Central memory CD4-positive, alpha-beta T cell (primary cell): Measurements from ENCODE around the gene ST3GAL3.
A peak's percentile ranks its signal among the peaks of the same experiment; 100 is the strongest.

ENCODE experiments used
- DNase-seq: peaks from one replicate; pipeline ENCODE4 v3.0.0; 2022
- total RNA-seq, 3 experiments: gene quantifications; one replicate each; lab custom pipeline; 2026; lab: John Stamatoyannopoulos, UW

Gene ST3GAL3, protein sequence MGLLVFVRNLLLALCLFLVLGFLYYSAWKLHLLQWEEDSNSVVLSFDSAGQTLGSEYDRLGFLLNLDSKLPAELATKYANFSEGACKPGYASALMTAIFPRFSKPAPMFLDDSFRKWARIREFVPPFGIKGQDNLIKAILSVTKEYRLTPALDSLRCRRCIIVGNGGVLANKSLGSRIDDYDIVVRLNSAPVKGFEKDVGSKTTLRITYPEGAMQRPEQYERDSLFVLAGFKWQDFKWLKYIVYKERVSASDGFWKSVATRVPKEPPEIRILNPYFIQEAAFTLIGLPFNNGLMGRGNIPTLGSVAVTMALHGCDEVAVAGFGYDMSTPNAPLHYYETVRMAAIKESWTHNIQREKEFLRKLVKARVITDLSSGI
- 2.3 to 14.3 (median 4.1) reads per million in 3 experiments for total RNA-seq

DNA sequence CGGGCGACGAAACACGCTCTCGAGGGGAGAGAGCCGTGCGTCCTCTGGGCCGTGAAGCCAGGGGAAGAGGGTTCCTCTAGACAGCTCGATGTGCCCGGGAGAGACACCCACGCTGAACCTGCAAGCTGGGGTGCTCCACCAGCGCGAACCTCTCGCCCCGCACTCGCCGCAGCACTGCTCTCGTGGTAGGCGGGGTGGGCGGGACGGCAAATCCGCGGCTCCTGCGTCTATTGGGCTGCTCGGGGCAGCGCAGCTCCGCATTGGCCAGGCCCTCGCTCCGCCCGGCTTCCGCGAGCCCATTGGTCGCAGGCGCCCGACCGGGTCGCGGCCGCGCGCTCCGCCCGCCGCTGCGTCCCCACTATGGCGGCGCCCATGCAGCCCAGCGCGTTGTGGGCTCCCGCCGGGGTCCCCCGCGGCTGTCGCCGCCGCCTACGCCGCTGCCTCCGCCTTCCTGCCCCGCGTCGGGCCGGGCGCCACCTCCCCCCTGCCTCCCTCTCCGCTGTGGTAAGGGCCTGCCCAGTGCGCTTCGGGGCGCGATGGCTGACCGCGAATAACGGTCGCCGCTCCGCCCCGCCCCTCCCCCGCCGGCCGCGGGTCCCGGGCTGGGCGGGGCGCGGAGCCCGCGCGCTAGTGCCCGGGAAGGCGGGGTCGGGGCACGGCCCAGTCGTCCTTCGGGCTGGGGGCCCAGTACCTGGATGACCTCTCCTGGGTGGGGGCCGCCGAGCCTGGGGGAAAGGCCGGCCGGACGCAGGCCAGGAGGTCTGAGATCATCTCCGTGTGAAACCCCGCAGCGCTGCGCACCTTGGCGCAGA is at the start of gene ST3GAL3:
Gene ST3GAL3, plus strand, starts transcription at position 347 of the 812 bp plus-strand sequence. CDS start 28,727 bp downstream, outside the sequence.
- DNase-seq = peak; percentile 89

DNA sequence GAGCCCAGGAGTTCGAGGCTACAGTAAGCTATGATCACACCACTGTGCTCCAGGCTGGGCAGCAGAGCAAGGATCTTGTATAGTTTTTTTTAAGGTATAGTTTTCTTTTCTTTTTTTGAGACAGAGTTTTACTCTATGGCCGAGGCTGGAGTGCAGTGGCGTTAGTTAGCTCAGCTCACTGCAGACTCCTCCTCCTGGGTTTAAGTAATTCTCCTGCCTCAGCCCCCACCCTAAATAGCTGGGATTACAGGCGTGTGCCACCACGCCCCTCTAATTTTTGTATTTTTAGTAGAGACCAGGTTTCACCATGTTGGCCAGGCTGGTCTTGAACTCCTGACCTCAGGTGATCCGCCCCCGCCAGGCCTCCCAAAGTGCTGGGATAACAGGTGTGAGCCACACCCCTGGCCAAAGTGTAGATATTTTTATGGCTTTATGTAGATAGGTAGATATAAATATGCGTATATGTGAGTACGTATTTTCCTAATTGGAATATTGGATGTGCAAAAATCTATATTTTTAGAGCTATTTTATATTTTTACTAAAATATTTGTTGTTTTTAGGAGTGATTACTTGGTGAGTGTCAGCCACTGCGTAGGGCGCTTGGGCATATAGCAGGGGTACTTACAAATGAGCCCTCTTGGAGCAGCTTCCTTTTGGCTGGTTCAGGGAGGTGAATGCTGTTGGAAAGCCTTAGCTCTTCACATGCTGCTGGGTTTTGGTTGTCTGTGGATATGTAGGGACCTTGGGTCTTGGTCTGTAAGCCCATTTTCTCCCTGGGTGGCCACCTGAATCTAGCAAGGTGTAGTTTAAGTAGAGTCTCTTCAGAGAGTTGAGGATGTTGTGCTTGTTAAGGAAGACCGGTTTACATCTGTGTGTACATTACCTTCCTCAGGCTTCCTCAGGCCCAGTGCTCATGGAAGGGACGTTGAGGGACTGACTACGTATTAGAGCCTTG is 47.8 kb upstream of the ST3GAL3 start:
- no peak for DNase-seq

DNA sequence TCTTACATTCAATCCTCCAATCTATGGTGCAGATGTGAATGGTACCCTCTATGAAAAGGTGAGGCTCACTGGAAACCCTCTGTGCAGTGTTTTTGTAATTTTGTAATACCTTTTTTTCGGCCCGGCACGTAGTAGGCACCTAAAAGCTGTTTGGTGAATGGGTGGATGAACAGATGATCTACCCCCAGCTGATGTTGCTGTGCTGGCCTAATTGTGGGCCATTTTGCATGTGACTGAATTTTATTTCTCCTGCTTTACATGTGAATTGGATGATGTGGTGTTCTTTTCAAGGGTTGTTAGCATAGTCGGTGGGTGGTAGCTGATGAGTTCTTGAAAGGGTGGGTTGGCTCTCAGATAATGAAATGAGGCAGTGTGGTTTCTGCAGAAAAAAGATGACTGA is 47.0 kb upstream of the ST3GAL3 start:
- no peak for DNase-seq

DNA sequence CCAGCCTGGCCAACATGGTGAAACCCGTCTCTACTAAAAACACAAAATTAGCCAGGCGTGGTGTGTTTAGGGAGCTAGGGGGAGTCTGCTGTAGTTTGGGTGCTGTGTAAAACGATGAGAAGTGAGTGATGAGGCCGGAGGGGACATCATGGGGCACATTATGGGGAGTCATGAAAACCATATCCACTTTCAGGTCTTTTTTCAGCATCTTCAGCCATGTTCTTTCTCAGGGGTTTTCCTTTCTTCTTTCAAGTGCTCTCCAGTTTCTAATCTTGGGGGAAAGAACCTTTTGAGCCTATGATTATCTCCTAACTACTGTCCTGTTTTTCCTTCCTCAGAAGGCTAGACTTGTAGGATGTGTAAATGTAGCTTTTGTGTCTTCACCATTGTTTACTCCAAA is 43.0 kb upstream of the ST3GAL3 start:
- DNase-seq = no peak

DNA sequence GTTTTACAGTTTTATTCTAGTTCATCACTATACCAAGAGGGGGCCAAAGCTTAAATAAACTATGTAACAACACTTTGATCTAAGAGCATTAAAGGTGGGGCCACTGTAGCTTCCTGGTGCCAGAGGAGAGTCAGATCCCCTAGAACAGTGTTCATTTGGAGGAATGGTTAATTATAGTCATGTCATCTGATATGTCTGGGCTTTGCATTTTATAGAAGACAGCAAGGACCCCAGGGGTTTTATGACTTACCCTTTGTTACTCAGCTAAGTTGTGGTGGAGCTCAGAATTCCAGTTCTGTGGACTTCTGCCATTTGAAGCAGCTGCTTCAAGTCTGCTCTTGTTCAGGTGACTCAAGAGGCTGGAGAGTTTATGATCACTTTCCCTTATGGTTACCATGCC is 40.7 kb upstream of the ST3GAL3 start:
- DNase-seq = no peak

DNA sequence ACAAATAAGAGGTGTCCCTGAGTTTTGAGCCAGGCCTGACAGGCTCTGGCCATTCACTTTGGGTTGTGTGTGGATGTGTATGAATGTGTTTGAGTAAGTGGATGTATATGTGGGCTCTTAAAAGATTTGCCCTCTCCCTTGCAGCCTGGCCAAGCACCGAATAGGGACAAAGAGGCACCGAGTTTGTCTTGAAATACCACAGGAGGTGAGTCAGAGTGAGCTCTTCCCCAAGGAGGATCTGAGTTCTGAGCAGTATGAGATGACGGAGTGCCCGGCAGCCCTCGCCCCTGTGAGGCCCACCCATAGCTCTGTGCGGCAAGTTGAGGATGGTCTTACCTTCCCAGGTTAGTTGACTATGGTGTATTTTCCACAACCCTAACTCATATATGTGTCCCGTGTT is 38.4 kb upstream of the ST3GAL3 start:
- no peak for DNase-seq

DNA sequence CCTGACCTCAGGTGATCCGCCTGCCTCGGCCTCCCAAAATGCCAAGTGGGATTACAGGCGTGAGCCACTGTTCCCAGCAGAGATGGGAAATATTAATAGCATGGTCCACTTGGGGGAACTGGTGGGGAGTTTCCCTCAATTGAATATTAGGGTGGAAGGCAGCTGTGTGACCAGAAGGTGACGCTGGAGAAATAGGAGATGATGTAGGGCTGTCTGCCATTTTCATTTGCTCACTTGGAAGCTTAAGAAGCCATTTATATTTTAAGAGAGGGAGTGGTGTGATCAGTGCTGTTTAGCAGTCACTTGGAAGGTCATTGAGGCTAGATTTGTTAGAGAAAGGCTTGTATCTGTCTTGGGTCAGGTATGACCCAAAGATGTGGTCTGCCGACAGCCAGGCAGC is 37.5 kb upstream of the ST3GAL3 start:
- no peak for DNase-seq

DNA sequence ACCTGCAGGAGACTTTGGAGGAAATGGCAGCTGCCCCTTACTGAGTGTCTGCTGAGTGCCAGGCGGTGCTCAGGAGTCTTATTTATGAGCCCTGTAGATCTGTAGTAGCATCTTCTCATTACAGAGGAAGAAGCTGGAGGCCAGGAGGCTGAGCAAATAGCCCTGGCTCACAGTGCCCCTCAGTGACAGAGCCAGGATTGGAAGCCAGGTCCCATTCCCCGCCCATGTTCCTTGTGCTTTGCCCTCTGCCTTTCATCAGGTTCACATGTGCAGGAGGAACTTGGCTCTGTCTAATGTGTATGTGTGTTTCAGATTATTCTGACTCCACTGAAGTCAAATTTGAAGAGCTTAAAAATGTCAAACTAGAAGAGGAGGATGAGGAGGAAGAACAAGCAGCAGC is 36.1 kb upstream of the ST3GAL3 start:
- DNase-seq = no peak

DNA sequence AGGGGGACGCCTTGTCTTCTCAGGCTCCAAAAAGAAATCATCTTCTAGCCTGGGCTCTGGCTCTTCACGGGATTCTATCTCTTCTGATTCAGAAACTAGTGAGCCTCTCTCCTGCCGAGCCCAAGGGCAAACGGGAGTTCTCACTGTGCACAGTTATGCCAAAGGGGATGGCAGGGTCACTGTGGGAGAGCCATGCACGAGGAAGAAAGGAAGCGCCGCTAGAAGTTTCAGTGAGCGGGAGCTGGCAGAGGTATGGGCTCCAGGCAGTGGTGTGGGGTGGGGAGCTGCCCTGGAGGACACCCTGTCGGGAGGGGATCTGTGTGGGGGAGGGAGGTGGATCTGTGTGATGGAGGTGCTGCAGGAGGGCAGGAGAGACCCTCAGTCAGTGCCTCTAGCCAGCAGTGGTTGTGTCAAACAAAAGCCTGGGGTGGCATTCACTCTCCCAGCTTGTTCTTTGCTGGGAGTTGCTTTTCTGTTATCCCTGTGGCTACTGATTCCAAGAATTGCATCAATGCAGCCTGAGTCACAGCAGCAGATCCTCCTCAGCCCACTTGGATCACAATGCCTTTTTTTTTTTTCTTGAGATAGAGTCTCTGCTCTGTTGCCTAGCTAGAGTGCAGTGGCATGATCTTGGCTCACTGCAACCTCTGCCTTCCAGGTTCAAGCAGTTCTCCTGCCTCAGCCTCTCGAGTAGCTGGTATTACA is 35.6 kb upstream of the ST3GAL3 start:
- no peak for DNase-seq

DNA sequence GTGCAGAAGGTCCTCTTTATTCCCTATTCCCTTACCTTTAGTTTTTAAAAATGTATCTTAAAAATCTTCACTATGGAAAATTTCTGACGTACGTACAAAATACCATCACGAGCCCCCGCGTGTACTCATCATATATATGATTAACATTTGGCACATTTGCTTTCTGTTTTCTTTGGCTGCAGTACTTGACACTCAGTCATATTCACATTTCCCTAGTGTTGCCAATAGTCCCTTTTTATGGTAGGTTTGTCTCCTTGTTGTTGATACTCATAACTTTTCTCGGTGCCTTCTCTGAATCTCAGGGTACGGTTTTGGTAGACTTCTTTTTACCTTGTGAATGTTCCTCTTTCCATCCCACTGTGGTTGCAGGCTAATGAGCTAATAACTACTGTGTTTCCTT is 34.1 kb upstream of the ST3GAL3 start:
- DNase-seq = no peak

DNA sequence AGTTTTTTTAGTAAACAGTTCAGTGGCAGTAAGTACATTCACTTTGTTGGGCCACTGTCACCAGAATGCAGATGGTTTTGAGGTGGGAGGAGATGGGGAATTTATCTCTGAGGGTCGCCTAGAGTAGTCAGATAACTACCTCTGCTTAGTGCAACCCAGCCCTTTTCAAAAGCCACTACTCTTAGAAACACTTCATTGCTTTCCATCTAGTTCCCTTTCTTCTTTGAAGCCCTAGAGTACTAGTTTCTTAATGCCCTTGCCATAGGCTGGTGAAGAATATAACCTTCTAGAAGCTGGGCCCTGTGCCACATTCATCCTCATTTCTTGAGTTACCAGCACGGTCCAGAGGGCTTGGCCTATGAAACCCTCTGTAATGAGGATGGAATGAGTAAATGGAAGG is 28.4 kb upstream of the ST3GAL3 start:
- DNase-seq = no peak

DNA sequence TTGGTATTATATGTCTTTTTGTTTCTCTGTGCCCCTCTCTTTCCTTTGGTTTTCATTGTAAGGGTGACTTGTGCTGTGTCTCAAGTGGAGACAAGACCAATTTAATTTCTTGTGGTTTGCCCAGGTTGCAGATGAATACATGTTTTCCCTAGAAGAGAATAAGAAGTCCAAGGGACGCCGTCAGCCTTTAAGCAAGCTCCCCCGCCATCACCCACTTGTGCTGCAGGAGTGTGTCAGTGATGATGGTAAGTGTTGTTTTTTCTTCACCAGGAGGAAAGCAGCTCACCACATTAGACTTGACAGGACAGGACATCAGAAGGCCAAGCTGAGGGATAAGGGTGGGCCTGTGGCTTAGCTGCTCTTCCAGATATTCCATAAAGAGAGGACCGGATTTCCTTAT is 23.8 kb upstream of the ST3GAL3 start:
- no peak for DNase-seq

DNA sequence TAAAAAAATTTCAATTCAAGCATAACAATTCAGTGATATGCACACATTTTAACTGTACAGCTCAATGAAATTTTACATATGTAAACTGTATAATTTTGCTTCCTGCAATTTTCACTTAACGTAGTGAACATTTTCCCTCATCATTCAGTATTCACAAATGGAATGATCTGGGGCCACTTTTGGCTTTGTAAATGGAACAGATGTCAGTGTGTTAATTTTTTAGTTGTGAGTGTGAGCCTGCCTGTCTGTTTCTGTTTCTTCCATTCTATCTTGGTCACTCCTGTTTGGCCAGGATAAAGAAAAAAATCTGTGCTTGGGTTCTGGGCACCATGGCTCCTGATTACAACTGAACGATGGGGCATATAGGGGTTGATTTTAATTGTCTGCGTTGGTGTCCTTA is 20.5 kb upstream of the ST3GAL3 start:
- DNase-seq = no peak

DNA sequence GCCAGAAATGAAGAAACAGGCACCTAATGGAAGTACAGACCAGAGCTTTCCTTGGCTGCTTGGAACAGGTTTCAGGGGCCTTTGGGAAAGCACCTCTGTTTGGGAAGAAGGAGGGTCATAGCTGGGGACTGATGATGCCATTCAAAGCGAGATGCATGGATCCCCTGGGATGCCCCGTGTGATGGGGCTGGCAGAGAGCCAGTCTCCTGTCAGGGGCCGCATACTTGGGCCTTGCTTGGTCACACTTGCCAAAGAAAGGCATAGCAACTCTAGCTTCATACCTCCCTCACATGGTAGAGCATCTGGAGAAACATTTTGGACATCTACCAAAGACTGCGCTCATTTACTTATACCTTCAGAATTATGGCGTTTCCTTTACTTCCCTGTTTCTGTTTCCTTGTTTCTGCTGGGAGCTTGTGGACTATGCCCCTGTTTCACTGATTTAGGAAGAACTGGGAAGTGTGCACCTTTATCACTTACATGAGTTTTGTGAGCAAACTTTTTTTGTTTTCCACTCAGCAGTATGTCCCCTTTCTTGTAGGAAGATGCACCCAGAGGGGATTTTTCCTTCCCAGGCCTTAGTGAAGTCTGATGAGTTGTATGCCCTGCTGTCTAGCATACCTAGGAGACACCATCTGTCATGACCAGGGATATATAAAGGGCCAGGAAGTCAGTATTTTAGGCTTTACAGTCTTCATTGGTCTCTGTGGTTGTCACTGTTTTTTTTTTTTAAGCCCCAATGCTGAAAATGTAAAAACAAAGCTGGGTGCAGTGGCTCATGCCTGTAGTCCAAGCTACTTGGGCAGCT is 19.8 kb upstream of the ST3GAL3 start:
- DNase-seq = no peak

DNA sequence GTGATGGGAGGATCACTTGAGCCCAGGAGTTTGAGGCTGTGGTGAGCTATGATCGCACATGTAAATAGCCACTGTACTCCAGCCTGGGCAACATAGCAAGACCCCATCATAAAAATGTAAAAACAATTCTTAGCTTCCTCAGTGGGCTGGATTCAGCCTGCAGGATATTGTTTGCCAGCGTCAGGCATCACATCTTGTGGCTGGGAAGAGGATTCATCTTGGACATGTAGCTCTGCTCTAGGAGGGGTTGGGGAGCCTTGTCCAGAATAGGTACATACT is 19.3 kb upstream of the ST3GAL3 start:
- DNase-seq = no peak

DNA sequence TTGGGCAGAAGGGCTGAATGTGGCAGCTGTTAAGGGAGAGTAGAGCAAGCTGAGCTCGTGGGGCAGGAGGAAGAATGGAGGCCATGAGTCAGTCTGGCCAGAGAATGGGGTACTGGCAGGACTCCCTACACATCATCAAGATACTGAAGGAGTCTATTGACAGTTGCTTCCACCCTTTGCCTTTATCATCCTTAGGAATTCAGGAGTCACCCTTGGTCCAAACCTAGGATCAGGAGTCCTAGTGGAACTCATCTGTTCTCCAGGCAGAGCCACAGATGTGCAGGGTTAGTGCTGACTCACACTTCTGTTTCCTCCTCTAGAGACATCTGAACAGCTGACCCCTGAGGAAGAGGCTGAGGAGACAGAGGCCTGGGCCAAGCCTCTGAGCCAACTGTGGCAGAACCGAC is 18.7 kb upstream of the ST3GAL3 start:
- no peak for DNase-seq

DNA sequence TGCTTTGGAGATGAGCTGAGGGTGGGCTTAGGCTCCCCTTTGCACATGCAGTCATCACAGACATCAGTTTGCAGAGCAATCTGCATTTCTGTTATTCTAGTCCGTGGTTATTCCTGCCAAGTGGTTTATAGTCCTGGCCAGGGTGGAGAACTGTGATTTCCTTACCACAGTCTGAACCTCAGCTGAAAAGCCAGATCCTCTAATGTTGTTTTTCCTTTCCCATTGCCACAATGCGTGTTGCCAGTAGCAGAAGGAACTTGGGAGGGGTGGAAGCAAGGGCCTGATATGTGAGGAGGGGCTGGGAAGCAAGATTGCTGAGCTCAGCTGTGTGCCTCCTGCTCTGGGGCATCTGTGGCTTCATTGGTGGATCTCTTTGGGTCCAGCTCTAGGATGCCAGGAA is 18.0 kb upstream of the ST3GAL3 start:
- DNase-seq = no peak

DNA sequence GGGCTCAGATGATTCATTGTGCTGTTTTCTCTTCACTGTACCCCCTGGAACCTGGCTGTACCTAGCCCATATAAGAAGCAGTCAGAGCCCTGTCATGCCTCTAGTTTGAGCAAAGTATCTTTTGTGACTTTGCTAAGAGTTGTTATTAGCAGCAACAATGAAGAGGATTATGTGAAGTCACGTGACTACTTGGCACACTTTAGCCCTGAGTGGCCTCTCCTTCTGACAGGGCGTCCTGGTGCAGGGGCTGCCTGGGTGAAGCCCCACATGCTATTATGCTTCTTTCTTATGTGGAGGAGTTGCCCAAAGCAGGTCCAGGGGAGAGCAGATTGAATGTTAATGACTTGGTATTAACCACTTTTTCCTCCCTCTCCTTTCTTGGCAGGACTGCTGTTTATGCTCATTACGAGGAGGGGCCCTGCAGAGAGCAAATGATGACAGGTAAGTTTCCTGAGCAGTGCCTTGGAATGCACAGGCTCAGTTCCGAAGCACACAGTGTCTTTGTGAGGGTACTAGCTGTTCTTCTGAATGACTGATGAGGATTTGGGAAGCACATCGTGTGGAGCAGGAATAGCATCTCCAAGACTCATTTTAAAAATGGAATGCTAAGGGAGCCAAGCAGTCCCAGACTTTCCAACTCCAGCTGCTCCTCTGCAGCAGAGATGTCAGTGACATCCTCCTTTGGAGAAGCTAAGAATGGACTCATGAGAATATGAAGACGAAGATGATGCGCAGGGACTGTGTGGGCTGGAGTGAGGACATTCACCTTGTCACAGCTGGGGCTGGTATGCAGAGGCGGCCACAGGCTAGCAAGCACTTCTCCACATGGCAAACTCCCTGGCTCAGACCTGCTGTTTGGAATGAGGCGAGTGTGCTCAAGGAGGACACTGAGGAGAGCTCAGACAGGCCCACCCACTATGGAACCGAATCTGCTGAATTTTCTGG is 15.2 kb upstream of the ST3GAL3 start:
- DNase-seq = no peak

DNA sequence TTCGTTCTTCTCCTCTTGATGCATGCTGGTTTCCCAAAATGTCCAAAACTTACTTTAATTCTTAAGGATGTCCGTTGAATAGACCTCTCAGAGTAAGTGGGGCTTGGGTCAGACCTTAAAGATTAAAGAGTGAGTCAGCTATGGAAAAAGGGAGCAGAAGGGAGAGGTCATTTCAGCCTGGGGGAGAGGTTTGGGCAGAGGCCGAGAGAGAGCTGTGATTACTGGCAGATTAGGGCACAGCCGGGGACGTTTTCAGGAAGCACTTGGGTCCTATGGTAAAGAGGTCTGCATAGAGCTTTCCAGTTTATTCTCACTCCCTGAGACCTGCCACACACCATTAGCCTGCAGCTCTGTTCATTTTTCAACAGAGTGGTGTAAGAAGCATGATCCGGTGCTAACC is 14.0 kb upstream of the ST3GAL3 start:
- no peak for DNase-seq

DNA sequence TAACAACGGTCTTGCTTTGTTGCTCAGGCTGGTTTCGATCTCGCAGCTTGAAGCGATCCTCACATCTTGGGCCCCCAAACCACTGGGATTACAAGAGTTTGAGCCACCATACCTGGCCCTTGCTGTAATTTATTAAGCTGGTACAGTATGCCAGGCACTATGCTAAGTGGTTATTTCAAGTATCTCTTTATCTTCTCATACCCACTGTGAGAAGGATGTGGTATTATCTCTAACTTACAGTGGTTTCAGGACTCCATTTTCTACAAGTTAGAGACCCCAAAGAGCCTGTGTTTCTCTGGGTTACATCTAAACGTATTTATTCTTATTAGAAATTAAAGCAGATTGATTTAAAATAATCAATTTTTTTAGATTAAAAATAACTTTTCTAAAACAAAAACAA is 8.1 kb upstream of the ST3GAL3 start:
- no peak for DNase-seq

DNA sequence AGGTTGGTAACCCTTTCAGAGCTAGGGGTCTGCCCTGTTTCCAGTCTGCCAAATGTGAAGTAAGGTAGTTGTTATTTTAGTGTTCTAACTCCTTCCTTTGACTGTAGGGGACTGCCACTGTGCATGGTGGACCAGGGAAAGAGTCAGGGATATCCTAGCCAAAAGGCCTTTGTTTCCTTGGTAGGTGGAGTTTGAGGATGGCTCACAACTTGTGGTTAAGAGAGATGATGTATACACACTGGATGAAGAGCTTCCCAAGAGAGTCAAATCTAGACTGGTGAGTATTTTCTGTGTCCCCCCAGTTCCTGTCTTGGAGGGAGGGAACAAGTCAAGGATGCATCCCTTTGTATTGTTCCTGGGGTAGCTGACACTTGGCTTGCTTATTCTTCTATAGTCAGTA is 3.5 kb upstream of the ST3GAL3 start:
- DNase-seq = no peak
